NCI-H2171 treated with DMSO at 0.1 percent for 48 hours (cell line): Measurements from ENCODE around the gene RCAN3.
A peak's percentile ranks its signal among the peaks of the same experiment; 100 is the strongest.

Source experiments
- DNase-seq: peaks from one replicate; lab custom pipeline; 2025; lab: John Stamatoyannopoulos, UW

Gene RCAN3

GRCh38 chr1:24551290-24551959 is 48.8 kb downstream of the RCAN3 start:
- no peak for DNase-seq

DNA sequence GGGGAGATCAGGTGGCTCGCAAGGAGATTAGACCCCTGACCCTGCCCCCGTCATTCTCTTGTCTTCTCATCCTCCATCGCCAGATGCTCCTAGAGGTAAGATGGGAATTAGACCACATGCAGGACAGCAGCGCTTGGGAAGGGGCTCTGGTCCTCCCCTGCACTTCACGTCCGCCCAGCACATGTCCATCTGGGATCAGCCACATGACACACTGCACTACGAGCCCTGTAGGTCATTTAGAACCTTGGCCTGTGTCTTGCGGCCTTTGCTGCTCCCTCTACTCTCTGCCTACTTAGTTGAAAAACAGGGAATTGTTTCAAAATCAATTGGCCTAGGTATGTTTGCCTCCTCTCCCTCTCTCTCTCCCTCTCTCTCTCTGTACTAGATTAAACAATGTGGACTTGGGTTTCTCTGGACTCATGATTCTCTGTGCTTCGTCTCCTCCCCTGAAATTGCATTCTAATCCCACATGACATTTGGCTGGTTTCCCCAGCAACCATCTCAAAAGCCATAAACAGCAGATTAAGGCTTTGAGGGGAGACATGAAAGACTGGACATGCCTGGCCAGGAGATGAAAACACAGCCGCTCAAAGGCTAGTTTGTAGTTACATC is 49.4 kb downstream of the RCAN3 start:
- no peak for DNase-seq

GRCh38 chr1:24553931-24554330 is 51.3 kb downstream of the RCAN3 start:
- DNase-seq = no peak

GRCh38 chr1:24554714-24555113 is 52.1 kb downstream of the RCAN3 start:
- no peak for DNase-seq

DNA sequence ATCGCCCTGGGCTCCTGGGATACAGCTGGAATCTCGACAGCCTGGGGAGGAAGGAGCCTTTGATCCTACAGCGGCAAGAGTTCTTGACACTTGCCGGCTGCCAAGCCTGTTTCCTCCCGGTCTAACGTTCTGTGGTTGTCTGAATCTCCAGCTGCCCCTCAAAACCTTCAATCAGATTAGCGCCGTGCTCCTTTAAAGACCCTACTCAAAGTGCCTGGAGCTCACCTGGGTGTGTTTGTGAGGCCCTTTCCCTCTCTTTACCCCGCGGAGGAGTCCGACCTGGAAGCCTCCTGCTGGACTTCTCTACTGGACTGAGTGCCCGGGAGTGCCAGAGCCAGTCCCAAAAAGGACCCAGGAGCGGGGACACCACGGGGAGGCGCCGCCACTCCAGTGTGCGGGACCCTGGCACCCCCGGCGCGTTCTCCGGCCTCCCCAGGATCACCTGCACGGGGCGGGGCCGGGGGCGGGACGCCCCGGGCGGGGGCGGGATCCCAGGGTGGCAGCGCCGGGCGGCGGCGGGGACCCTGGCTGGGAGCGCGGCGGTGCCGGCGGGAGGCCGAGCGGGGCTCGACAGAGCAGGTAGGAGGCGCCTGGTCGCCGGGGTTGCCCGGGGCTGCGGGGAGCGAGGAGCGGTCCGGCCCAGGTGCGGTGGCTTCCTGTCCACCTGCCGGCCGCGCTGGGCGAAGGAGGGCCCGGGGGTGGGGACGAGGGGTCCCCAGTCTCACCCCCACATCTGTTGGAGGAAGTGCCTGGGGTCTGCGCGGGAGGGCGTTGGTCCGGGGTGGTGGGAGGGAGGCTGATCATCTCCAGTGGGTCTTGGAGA is 53.2 kb downstream of the RCAN3 start, which contains the start of gene NCMAP:
NCMAP (plus strand) TSS at position 497 of the 823 bp plus-strand sequence. CDS start 39,344 bp downstream, outside the sequence.
- peak; percentile 10 for DNase-seq

GRCh38 chr1:24556414-24556795 is 53.8 kb downstream of the RCAN3 start:
- no peak for DNase-seq

GRCh38 chr1:24557220-24557619 is 54.6 kb downstream of the RCAN3 start:
- no peak for DNase-seq

DNA sequence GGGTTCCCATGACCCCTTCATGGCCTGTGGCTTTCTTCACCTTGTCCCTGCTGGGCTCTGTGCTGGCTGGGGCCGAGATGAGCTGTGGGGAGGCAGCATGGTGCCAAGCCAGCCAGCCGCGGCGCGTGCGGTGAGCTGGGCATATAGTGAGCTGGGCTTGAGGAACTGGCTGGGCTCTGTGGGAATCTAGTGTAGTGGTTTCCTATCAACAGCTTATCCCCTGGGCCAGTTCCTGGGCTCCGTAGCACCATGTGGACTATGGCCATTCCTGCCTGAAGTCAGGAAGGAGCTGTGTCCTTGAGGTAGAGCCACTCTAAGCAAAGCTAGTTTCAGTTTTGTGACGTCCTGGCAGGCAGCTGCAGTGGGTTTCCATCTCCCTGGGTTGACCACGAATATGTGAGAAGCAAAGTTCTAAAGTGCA is 55.1 kb downstream of the RCAN3 start:
- no peak for DNase-seq

- DNase-seq = no peak
These were observed 55.8 kb downstream of the RCAN3 start for GRCh38 chr1:24558455-24558854.

GRCh38 chr1:24558902-24559791 is 56.5 kb downstream of the RCAN3 start:
- DNase-seq = no peak

GRCh38 chr1:24560361-24560760 is 57.7 kb downstream of the RCAN3 start:
- no peak for DNase-seq

DNA sequence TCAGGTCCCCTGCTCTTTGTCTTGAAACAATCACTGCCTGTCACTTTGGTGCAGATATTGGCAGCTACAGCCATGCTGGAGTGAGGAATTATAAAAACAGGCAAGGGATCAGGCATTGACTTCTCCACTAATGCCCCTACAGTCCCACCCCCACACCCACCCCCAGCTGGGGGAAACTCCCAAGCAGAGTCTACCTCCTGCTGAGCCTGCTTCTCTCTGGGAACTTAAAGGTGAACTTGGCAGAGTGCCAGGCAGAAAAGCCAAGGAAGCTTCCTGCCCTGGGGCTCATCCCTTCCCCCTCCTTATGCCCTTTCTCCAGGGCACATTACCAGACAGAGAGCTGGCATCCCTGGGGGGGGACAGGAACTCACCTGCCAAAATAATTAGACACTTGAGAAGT is 60.0 kb downstream of the RCAN3 start:
- peak; percentile 93 for DNase-seq

GRCh38 chr1:24564695-24565094 is 62.1 kb downstream of the RCAN3 start:
- peak; percentile 17 for DNase-seq

GRCh38 chr1:24566236-24566867 is 63.7 kb downstream of the RCAN3 start:
- no peak for DNase-seq

DNA sequence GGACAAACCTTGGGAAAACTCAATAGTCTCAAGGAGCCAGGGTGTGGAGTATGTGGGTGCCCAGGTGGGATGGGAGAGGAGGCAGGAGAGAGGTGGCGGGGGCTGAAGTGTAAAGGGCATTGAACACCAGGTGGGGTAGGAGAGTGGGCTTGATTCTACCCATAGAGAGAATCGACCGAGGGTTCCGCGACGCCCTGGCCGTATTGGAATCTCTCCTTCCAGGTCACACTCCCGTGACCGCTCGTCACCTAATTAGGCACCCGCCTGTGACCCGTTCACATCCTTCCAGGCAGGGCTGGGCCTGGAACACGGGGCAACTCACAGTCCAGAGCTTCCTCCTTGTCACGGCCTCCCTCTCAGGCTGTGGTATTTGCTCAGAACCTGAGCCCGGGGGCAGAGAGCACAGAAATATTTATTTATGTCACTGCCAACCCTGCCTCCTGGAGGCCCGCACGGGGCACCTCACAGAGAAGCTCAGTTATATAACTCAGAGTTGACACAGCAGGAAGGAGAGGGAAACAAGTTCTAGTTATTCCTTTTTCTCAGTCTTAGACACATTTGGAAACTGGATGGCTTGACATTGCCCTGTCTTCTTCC is 65.3 kb downstream of the RCAN3 start:
- no peak for DNase-seq

- DNase-seq = no peak
These were observed 65.8 kb downstream of the RCAN3 start for GRCh38 chr1:24568475-24568874.

GRCh38 chr1:24570265-24571125 is 67.9 kb downstream of the RCAN3 start:
- DNase-seq = no peak

DNA sequence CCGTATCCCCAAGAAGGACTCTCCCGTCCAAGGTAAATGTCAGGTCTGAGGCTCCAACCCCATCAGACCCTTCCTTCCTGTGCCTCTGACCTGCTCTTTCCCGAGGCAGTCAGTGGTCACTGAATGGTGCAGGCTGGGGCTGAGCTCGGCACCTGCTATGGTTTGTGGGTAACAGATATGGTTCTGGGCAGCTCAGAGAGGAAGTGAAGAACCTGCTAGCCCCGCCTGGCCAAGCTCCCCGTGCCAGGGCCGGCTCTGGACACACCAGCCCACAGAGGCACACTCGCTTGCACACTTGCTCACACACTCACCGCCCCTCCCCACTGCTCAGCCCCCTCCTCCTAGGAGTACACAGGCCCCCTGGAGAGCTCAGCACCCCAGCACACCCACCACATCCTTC is 69.7 kb downstream of the RCAN3 start:
- no peak for DNase-seq

- no peak for DNase-seq
These were observed 73.4 kb downstream of the RCAN3 start for GRCh38 chr1:24575905-24576587.
